ENCODE data around the gene DPEP3. TPM values are rescaled to one million over a fixed set of nuclear protein-coding genes. Genes with fewer than 3 reads are reported as not detected.

DPEP3 gene
- total and polyA plus RNA-seq, 2 donors from 2014 or later = 0.19 TPM; not detected in 1

- no peaks in the 10 kb centered on the region for H3K27me3 ChIP-seq (ENCODE audit: control insufficient read depth, insufficient read depth, low read length)
- TF ChIP-seq CTCF (IDR thresholded peaks at IDR 0.05; ENCODE audit: borderline replicate concordance, extremely low read depth, insufficient read depth) = no peak
- H3K4me3 ChIP-seq (ENCODE audit: low read length in 3 of 3) = no peak overlapping the region
- FAIRE-seq (no peak), DNase-seq (no peak)
- H3K9ac ChIP-seq (ENCODE audit: low read length in 3 of 3) = no peak overlapping the region
- no peaks in the 10 kb centered on the region for H3K9me3 ChIP-seq (ENCODE audit: control insufficient read depth in 2 of 3, insufficient read depth in 1 of 3, low read length in 3 of 3)
- H3K36me3 ChIP-seq (ENCODE audit: control insufficient read depth in 2 of 3, insufficient read depth in 3 of 3, low read length in 3 of 3) = peaks cover 0 to 30% (median 2%) of the 10 kb centered on the region in 3 donors
- peaks cover 0 to 9% (median 0%) of the 10 kb centered on the region in 3 donors for H3K4me1 ChIP-seq (ENCODE audit: control insufficient read depth in 2 of 3, insufficient read depth in 2 of 3, low read depth in 1 of 3, low read length in 3 of 3)
- intact Hi-C loops (cut with DNase I) = no loop called here
- no peak overlapping the region for H3K27ac ChIP-seq (ENCODE audit: low read depth in 2 of 2, low read length in 2 of 2)
These were observed 37.6 kb downstream of the DPEP3 start for GRCh38 chr16:67942510-67943255.

GRCh38 chr16:67942200-67942509 is 38.1 kb downstream of the DPEP3 start:
- no peaks in the 10 kb centered on the region for H3K9me3 ChIP-seq (ENCODE audit: control insufficient read depth in 2 of 3, insufficient read depth in 1 of 3, low read length in 3 of 3)
- peaks cover 0 to 29% (median 2%) of the 10 kb centered on the region in 3 donors for H3K36me3 ChIP-seq (ENCODE audit: control insufficient read depth in 2 of 3, insufficient read depth in 3 of 3, low read length in 3 of 3)
- H3K4me1 ChIP-seq (ENCODE audit: control insufficient read depth in 2 of 3, insufficient read depth in 2 of 3, low read depth in 1 of 3, low read length in 3 of 3) = peaks cover 0 to 11% (median 2%) of the 10 kb centered on the region in 3 donors
- H3K9ac ChIP-seq (ENCODE audit: low read length in 3 of 3) = no peak overlapping the region
- H3K27me3 ChIP-seq (ENCODE audit: control insufficient read depth, insufficient read depth, low read length) = no peaks in the 10 kb centered on the region
- peak in 2 of 5 donors; percentile 39 to 44 for DNase-seq
- TF ChIP-seq CTCF (IDR thresholded peaks at IDR 0.05; ENCODE audit: borderline replicate concordance, extremely low read depth, insufficient read depth) = peak; percentile 49
- no peak overlapping the region for H3K4me3 ChIP-seq (ENCODE audit: low read length in 3 of 3)
- intact Hi-C loops (cut with DNase I) = no loop called here
- no peak for FAIRE-seq
- no peak overlapping the region for H3K27ac ChIP-seq (ENCODE audit: low read depth in 2 of 2, low read length in 2 of 2)

- H3K9me3 ChIP-seq (ENCODE audit: control insufficient read depth in 2 of 3, insufficient read depth in 1 of 3, low read length in 3 of 3) = no peaks in the 10 kb centered on the region
- no peak overlapping the region for H3K4me3 ChIP-seq (ENCODE audit: low read length in 3 of 3)
- H3K4me1 ChIP-seq (ENCODE audit: control insufficient read depth in 2 of 3, insufficient read depth in 2 of 3, low read depth in 1 of 3, low read length in 3 of 3) = peaks cover 0 to 15% (median 6%) of the 10 kb centered on the region in 3 donors
- H3K36me3 ChIP-seq (ENCODE audit: control insufficient read depth in 2 of 3, insufficient read depth in 3 of 3, low read length in 3 of 3) = peaks cover 0 to 25% (median 2%) of the 10 kb centered on the region in 3 donors
- no peak overlapping the region for H3K27ac ChIP-seq (ENCODE audit: low read depth in 2 of 2, low read length in 2 of 2)
- no peak for DNase-seq
- TF ChIP-seq CTCF (IDR thresholded peaks at IDR 0.05; ENCODE audit: borderline replicate concordance, extremely low read depth, insufficient read depth) = no peak
- H3K9ac ChIP-seq (ENCODE audit: low read length in 3 of 3) = no peak overlapping the region
- H3K27me3 ChIP-seq (ENCODE audit: control insufficient read depth, insufficient read depth, low read length) = no peaks in the 10 kb centered on the region
- intact Hi-C loops (cut with DNase I) = no loop called here
- no peak for FAIRE-seq
These were observed 38.7 kb downstream of the DPEP3 start for GRCh38 chr16:67941469-67942199.

All from kidney (tissue), 14 donors.